IPS-18a (cell line): ENCODE results near the gene GPER1.

Source experiments
- H3K27ac ChIP-seq: one replicate; pipeline ENCODE4 v1.5.1; 2013; ENCODE audit warnings: low read length
- H3K27me3 ChIP-seq: one replicate; pipeline ENCODE4 v1.6.1; 2013; ENCODE audit warnings: mild to moderate bottlenecking, low read length; ENCODE audit not compliant: control insufficient read depth, insufficient read depth
- H3K36me3 ChIP-seq: one replicate; pipeline ENCODE4 v1.6.1; 2013; ENCODE audit warnings: low read depth, low read length; ENCODE audit not compliant: control insufficient read depth
- H3K4me1 ChIP-seq: one replicate; pipeline ENCODE4 v1.6.1; 2013; ENCODE audit warnings: low read depth, low read length; ENCODE audit not compliant: control insufficient read depth
- H3K4me3 ChIP-seq: one replicate; pipeline ENCODE4 v1.5.1; 2013; ENCODE audit warnings: low read length
- H3K9ac ChIP-seq: one replicate; pipeline ENCODE4 v1.6.1; 2013; ENCODE audit warnings: mild to moderate bottlenecking, low read length, moderate library complexity
- H3K9me3 ChIP-seq: one replicate; pipeline ENCODE4 v1.6.1; 2013; ENCODE audit warnings: low read depth, low read length; ENCODE audit not compliant: control insufficient read depth

GPER1 gene

DNA sequence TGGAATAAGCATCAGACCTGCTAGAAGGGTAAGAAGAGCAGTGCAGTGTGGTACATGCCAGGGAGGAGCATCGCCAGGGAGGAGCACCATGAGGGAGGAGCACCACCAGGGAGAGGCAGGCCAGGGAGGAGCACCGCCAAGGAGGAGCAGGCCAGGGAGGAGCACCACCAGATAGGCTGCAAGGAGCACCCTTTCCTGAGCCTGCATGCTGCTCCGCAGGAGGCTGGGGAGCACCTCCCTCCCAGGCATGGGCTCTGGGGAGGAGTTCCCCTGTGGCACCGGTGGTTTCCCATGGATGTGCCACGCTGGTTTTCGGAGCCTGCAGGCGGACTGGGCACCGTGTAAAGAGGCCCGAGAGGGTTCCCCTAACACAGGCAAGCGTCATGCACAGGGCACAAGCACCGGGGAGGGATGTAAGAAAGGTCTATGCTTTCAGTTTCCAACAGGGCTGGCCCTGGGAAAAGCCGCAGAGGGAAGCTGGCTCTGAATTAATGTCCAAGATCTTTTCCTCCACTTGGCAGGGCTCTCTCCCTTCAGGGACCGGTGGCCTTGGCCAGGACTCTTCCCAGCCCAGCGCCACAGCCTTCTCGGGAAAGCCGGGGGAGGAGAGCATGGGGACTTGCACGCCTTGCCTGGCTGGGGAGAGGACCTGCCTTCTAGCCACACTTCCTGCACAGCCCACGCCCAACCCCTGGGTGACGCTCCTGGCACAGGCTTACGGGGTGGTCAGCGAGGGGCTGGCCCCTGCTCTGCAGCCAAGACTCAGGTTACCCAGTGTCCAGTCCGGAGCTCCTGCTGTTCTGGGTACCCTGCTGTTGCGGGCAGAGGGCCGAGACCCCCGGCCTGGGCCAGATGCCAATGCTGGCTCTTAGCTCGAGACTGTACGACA, 11.5 kb upstream of the GPER1 start:
- Histone ChIP-seq H3K4me3 (no peak overlapping the region), H3K9ac (no peak overlapping the region), H3K27me3 (no peaks in the 10 kb centered on the region), H3K36me3 (no peaks in the 10 kb centered on the region), H3K27ac (no peak overlapping the region), H3K4me1 (no peaks in the 10 kb centered on the region), H3K9me3 (no peaks in the 10 kb centered on the region)

DNA sequence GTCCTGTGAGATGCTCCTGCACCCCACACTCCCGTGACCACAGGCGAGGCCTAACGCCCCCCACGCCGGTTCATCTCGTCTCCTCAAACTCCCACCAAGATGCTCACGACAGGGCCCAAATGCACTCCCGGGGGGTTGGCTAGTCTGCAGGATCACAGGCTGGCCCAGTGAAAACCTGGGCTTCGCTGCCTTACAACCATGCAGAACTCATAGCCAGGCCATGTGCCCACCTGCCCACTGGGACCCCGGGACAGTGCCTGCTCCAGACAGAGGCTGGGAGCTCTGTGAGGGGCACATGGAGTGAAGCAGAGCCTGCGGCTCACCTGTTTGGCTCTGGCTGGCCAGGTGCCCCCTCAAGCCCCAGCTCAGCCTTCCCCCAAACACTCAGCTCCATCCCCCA, 9.4 kb upstream of the GPER1 start:
- Histone ChIP-seq H3K4me1 (no peaks in the 10 kb centered on the region), H3K27me3 (no peaks in the 10 kb centered on the region), H3K9me3 (no peaks in the 10 kb centered on the region), H3K36me3 (no peaks in the 10 kb centered on the region), H3K4me3 (no peak overlapping the region), H3K27ac (no peak overlapping the region), H3K9ac (no peak overlapping the region)

DNA sequence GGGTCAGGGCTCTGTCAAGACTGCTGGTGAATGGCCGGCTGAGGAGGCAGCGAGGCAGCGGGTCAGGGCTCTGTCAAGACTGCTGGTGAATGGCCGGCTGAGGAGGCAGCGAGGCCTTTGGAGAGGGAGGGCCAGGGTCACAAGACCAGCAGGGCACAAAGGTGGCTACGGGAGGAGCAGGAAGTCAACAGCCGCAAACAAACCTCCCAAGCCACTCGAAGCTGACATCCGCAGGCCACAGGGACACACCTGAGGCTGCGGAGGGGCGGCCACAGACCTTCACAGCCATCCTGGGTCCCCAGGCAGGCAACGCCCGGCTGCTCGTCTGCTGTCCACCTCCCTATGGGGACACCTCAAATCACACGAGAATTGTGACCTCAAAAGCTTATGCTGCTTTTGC, 8.9 kb upstream of the GPER1 start:
- H3K4me3 ChIP-seq, result no peak overlapping the region
- no peaks in the 10 kb centered on the region for H3K4me1 ChIP-seq
- H3K27ac ChIP-seq, result no peak overlapping the region
- no peaks in the 10 kb centered on the region for H3K27me3 ChIP-seq
- H3K9me3 ChIP-seq, result no peaks in the 10 kb centered on the region
- H3K36me3 ChIP-seq, result no peaks in the 10 kb centered on the region
- H3K9ac ChIP-seq, result no peak overlapping the region

DNA sequence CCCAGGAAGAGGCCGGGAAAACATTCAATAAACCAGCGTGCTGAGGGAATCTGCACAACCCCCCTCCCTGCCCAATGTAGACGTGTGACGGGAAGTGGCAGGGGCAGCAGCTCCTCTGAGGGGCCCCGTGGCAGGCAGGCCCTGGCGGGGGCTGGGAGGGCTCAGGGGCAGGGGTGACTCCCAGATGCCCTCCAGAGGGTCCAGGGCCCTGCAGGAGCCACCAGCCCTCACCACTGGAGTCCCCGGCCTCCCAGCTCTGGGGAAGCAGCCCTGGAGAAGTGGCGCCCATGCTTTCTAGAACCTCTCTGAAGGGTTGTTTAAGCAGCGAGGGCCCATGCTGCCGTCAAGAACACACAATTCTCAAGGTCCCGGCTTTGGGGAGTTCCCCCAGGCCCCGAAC, 8.4 kb upstream of the GPER1 start:
- Histone ChIP-seq H3K27ac (no peak overlapping the region), H3K9me3 (no peaks in the 10 kb centered on the region), H3K9ac (no peak overlapping the region), H3K4me3 (no peak overlapping the region), H3K27me3 (no peaks in the 10 kb centered on the region), H3K36me3 (no peaks in the 10 kb centered on the region), H3K4me1 (no peaks in the 10 kb centered on the region)

- H3K4me1 ChIP-seq, result no peaks in the 10 kb centered on the region
- H3K27ac ChIP-seq, result no peak overlapping the region
- H3K27me3 ChIP-seq, result no peaks in the 10 kb centered on the region
- H3K36me3 ChIP-seq, result no peaks in the 10 kb centered on the region
- H3K9me3 ChIP-seq, result no peaks in the 10 kb centered on the region
- no peak overlapping the region for H3K9ac ChIP-seq
- H3K4me3 ChIP-seq, result no peak overlapping the region
Observed at GRCh38 chr7:1080252-1080920, 7.5 kb upstream of the GPER1 start.

- Histone ChIP-seq H3K9me3 (no peaks in the 10 kb centered on the region), H3K4me1 (no peaks in the 10 kb centered on the region), H3K4me3 (no peak overlapping the region), H3K27me3 (no peaks in the 10 kb centered on the region), H3K36me3 (no peaks in the 10 kb centered on the region), H3K27ac (no peak overlapping the region), H3K9ac (no peak overlapping the region)
Observed at GRCh38 chr7:1080921-1081255, 7.0 kb upstream of the GPER1 start.

DNA sequence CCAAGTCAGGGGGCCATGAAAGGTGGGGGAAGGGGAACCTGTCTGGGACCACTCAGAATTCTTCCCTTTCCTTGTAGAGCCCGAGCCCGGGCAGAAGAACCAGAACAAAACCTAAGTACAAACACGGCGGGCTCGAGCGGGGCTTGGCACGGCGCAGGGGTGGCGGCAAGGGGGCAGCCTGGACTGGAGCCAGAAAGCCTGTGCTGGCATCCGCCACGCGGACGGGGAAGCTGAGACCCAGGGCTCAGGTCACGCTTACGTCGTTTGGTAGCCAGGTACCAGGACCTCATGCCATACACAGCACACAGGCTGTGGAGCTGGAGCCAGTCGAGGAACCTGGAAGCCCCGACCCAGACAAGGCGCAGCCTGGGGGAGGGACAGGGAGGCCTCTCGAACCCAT, 6.6 kb upstream of the GPER1 start:
- H3K27ac ChIP-seq, result no peak overlapping the region

GRCh38 chr7:1081931-1082401, 5.9 kb upstream of the GPER1 start:
- H3K9me3 ChIP-seq, result no peaks in the 10 kb centered on the region

More for the DNA sequence above, 6.6 kb upstream of the GPER1 start:
- no peaks in the 10 kb centered on the region for H3K27me3 ChIP-seq
- H3K36me3 ChIP-seq, result no peaks in the 10 kb centered on the region
- H3K4me3 ChIP-seq, result no peak overlapping the region
- H3K9me3 ChIP-seq, result no peaks in the 10 kb centered on the region
- peaks cover under 1% of the 10 kb centered on the region for H3K4me1 ChIP-seq
- no peak overlapping the region for H3K9ac ChIP-seq

DNA sequence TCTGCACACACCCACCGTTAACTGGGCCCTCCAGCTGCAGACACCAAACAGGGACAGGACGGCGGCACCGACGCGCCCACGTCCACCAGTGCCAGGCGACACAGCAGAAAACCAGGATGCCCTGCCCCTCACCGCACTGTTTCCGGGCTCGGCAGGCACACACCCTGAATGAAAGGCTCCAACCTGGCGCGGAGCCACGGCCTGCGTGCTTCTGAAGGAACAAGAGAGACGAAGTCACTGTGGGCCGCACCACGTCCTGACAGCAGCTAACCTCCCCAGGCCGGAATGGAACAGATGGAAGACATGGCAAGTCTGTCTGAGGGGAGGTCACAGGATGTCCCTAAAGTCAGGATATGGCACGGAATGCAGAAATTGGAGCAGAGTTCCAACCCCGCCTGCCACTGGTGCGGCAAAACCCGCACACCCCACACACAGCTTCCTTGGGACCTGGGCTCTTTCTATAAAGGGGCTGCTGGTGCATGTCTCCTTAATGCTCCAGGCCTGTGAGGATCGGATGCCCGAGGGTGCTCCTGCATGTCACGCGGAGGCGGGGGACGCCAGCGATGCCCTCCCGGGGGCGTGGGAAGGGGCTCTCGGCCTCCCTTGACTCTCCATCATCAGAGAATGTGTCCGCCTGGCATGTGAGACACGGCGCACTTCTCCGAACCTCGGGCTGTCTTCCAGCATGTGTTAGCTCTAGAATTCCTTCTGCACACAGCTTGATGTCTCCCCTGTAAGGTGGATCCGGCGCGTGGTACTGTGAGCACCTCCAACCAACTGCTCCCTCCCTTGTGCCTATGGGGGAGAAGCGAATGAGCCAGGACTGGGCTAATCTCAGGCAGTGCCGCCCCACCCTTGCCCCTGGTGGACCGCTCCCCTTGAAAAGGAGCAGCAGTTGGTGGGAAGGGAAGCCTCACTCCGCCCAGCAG, 3.9 kb upstream of the GPER1 start:
- peaks cover 11% of the 10 kb centered on the region for H3K4me1 ChIP-seq

More at GRCh38 chr7:1081931-1082401, 5.9 kb upstream of the GPER1 start:
- no peak overlapping the region for H3K27ac ChIP-seq
- no peak overlapping the region for H3K4me3 ChIP-seq
- no peaks in the 10 kb centered on the region for H3K27me3 ChIP-seq
- peaks cover 2% of the 10 kb centered on the region for H3K4me1 ChIP-seq
- no peaks in the 10 kb centered on the region for H3K36me3 ChIP-seq
- no peak overlapping the region for H3K9ac ChIP-seq

GRCh38 chr7:1085266-1085665, 2.6 kb upstream of the GPER1 start:
- Histone ChIP-seq H3K9me3 (no peaks in the 10 kb centered on the region), H3K27me3 (no peaks in the 10 kb centered on the region), H3K27ac (no peak overlapping the region), H3K9ac (no peak overlapping the region), H3K36me3 (no peaks in the 10 kb centered on the region), H3K4me3 (no peak overlapping the region), H3K4me1 (peaks cover 11% of the 10 kb centered on the region)

More for the DNA sequence above, 3.9 kb upstream of the GPER1 start:
- no peaks in the 10 kb centered on the region for H3K36me3 ChIP-seq
- no peaks in the 10 kb centered on the region for H3K27me3 ChIP-seq
- H3K4me3 ChIP-seq, result no peak overlapping the region
- H3K27ac ChIP-seq, result no peak overlapping the region
- no peak overlapping the region for H3K9ac ChIP-seq
- H3K9me3 ChIP-seq, result no peaks in the 10 kb centered on the region

GRCh38 chr7:1085910-1086421, 1.9 kb upstream of the GPER1 start:
- Histone ChIP-seq H3K9ac (no peak overlapping the region), H3K4me1 (peaks cover 11% of the 10 kb centered on the region), H3K27me3 (no peaks in the 10 kb centered on the region), H3K27ac (no peak overlapping the region), H3K4me3 (no peak overlapping the region), H3K36me3 (no peaks in the 10 kb centered on the region), H3K9me3 (no peaks in the 10 kb centered on the region)
